ENCODE data around the gene IGF1R. TPM values are rescaled to one million over a fixed set of nuclear protein-coding genes. Genes with fewer than 3 reads are reported as not detected.

The IGF1R gene
- total and polyA plus RNA-seq, 2 of the 8 experiments (the other 6 are each of a cell fraction or from before 2014, with no cell fraction given), result 32.9 to 109 TPM

- no peak overlapping the region for H2BK15ac ChIP-seq (ENCODE audit: low read length)
- no peaks in the 10 kb centered on the region for H3K9me3 ChIP-seq (ENCODE audit: insufficient read depth in 2 of 2, low read depth in 1 of 2, low read length in 1 of 2)
- H2BK12ac ChIP-seq (ENCODE audit: low read depth, low read length), result no peak overlapping the region
- no peak overlapping the region for H2BK120ac ChIP-seq (replicated peaks; ENCODE audit: low read depth, low read length)
- peaks cover 2 to 24% (median 9%) of the 10 kb centered on the region in 4 experiments; a peak in 5 of 7 replicates for H3K4me1 ChIP-seq (replicated peaks in 1 of 4; ENCODE audit: control insufficient read depth in 3 of 4, insufficient read depth in 4 of 4, low read length in 3 of 4)
- H3K4ac ChIP-seq (replicated peaks; ENCODE audit: insufficient read length, low read depth, low read length), result no peak overlapping the region
- H4K20me1 ChIP-seq (replicated peaks in 1 of 2; ENCODE audit: control insufficient read depth in 1 of 2, insufficient read depth in 2 of 2, low read length in 2 of 2), result peaks cover 20 to 36% of the 10 kb centered on the region in 2 experiments
- H3K27ac ChIP-seq (ENCODE audit: low read depth, low read length), result no peak overlapping the region
- no peak overlapping the region for H3K4me3 ChIP-seq (ENCODE audit: extremely low read depth in 1 of 4, insufficient read depth in 2 of 4, low read depth in 3 of 4, low read length in 4 of 4)
- no peak overlapping the region for H2BK20ac ChIP-seq (ENCODE audit: low read length)
- ChIA-PET CTCF (ENCODE audit: partially characterized antibody) (interaction anchor here (0.7 to 1.1 kb wide), 3 partner anchors 111 to 841 kb away, joined by 3 to 6 read pairs (median 3); no protein-coding TSS in a partner anchor), POLR2A (ENCODE audit: partially characterized antibody) (interaction anchor here (1.1 to 1.4 kb wide), 2 partner anchors 8 to 16 kb away, joined by 3 read pairs; no protein-coding TSS in a partner anchor)
- peaks cover 14 to 100% of the 10 kb centered on the region in 2 experiments for H3K79me2 ChIP-seq (ENCODE audit: control insufficient read depth in 1 of 2, insufficient read depth in 2 of 2, low read length in 2 of 2)
- no peak overlapping the region for H3K9ac ChIP-seq (replicated peaks in 1 of 4; ENCODE audit: extremely low read depth in 1 of 4, low read depth in 3 of 4, low read length in 3 of 4)
- no peak overlapping the region for H4K5ac ChIP-seq (ENCODE audit: insufficient read length, low read depth, low read length)
- no peak overlapping the region for H4K8ac ChIP-seq (ENCODE audit: extremely low read depth, insufficient read depth, low read length)
- no peaks in the 10 kb centered on the region for H3K36me3 ChIP-seq (ENCODE audit: control insufficient read depth in 2 of 4, insufficient read depth in 4 of 4, low read length in 3 of 4)
- no peak overlapping the region for H3K23ac ChIP-seq (ENCODE audit: insufficient read length)
- H2AFZ ChIP-seq (ENCODE audit: low read length), result no peak overlapping the region
- no peak overlapping the region for H3K14ac ChIP-seq (ENCODE audit: insufficient read length)
- FAIRE-seq, result no peak
- H3K56ac ChIP-seq (replicated peaks; ENCODE audit: insufficient read length, low read depth, low read length), result no peak overlapping the region
- DNase-seq (ENCODE audit: low read depth in 1 of 2, low spot score in 2 of 2), result no peak
- WGBS, 2 experiments (ENCODE audit: extremely low coverage in 1 of 2, insufficient coverage in 1 of 2, insufficient read length in 1 of 2, insufficient replicate concordance in 2 of 2, low coverage in 1 of 2, low lambda C conversion rate in 2 of 2, missing lambda C conversion rate in 1 of 2), result 82% methylated on average over 4 of the region's 4 CpGs; no CpG with 5 or more reads in 1 of the 2 experiments
- H3K4me2 ChIP-seq (ENCODE audit: insufficient read depth in 1 of 2, low read depth in 2 of 2, low read length in 2 of 2), result no peak overlapping the region
- no peak overlapping the region for H4K91ac ChIP-seq (replicated peaks; ENCODE audit: insufficient read length, low read length)
- H3K79me1 ChIP-seq (ENCODE audit: low read depth, low read length), result peaks cover 14% of the 10 kb centered on the region
- no peak overlapping the region for H2AK5ac ChIP-seq (ENCODE audit: low read depth, low read length)
- no peaks in the 10 kb centered on the region for H3K27me3 ChIP-seq (replicated peaks in 1 of 4; ENCODE audit: control insufficient read depth in 3 of 4, extremely low read depth in 1 of 4, insufficient read depth in 3 of 4, low read length in 3 of 4)
- no peak overlapping the region for H3K18ac ChIP-seq (ENCODE audit: extremely low read depth, low read length)
- no peaks in the 10 kb centered on the region for H3K23me2 ChIP-seq (ENCODE audit: low read depth, low read length)
- no peak overlapping the region for H2BK5ac ChIP-seq (ENCODE audit: low read depth, low read length)
- TF ChIP-seq USF2 (IDR thresholded peaks at IDR 0.05; ENCODE audit: low read length) (no peak), KDM5A (IDR thresholded peaks at IDR 0.05; ENCODE audit: low read length) (no peak), SUZ12 (IDR thresholded peaks at IDR 0.05; ENCODE audit: low read length) (no peak), ZNF274 (IDR thresholded peaks at IDR 0.05; ENCODE audit: borderline replicate concordance, extremely low read depth, low read length) (no peak), CTCF (IDR thresholded peaks at IDR 0.05; ENCODE audit: control extremely low read depth in 1 of 3, insufficient read depth in 1 of 3, low read depth in 1 of 3, low read length in 3 of 3) (no peak), PHF8 (conservative IDR thresholded peaks at IDR 0.05; ENCODE audit: low read depth, low read length) (no peak), EGR1 (IDR thresholded peaks at IDR 0.05; ENCODE audit: borderline replicate concordance, low read depth, low read length) (no peak)
Measured at GRCh38 chr15:98740295-98740694, 92.0 kb downstream of the IGF1R start.
